SK-N-SH treated with all-trans-retinoic acid at 6 μM for 48 hours (cell line): ENCODE measurements around the gene TMEM209.

Experiments
- ARNTL ChIP-seq: fragments of 450-650 bp; formaldehyde crosslinking; IDR thresholded peaks from 2 replicates; pipeline ENCODE4 v1.5.0; 2020; ENCODE audit warnings: low read depth, mild to moderate bottlenecking, moderate library complexity, borderline replicate concordance
- CSDC2 ChIP-seq: fragments of 250-450 bp; sonication (Bioruptor Pico); IDR thresholded peaks from 2 replicates; pipeline ENCODE4 v1.5.0; 2020; ENCODE audit warnings: mild to moderate bottlenecking, moderate library complexity
- GLIS3 ChIP-seq: fragments of 250-450 bp; sonication (Bioruptor Pico); IDR thresholded peaks from 2 replicates; pipeline ENCODE4 v1.5.0; 2020; ENCODE audit warnings: mild to moderate bottlenecking, moderate library complexity
- OSR1 ChIP-seq: fragments of 250-450 bp; sonication (Bioruptor Pico); IDR thresholded peaks from 2 replicates; pipeline ENCODE4 v1.8.0; 2022; ENCODE audit warnings: moderate library complexity, mild to moderate bottlenecking, inconsistent platforms
- RARB ChIP-seq: fragments of 250-450 bp; sonication (Bioruptor Pico); IDR thresholded peaks from 2 replicates; pipeline ENCODE4 v1.8.0; 2021; ENCODE audit warnings: mild to moderate bottlenecking, moderate library complexity
- TOX ChIP-seq: fragments of 250-450 bp; sonication (Bioruptor Pico); IDR thresholded peaks from 2 replicates; pipeline ENCODE4 v1.8.0; 2021; ENCODE audit warnings: mild to moderate bottlenecking, moderate library complexity, borderline replicate concordance
- ZNF70 ChIP-seq: fragments of 450-650 bp; formaldehyde crosslinking; IDR thresholded peaks from 2 replicates; pipeline ENCODE4 v1.5.0; 2020; ENCODE audit warnings: mild to moderate bottlenecking, moderate library complexity
- TF ChIP-seq, protein P1 (sequence below): fragments of 250-450 bp; sonication (Bioruptor Pico); IDR thresholded peaks from 2 replicates; pipeline ENCODE4 v1.8.0; 2020; ENCODE audit warnings: mild to moderate bottlenecking, moderate library complexity, borderline replicate concordance

GRCh38 chr7:130231792-130232191 is 26.6 kb upstream of the TMEM209 start:
- TF ChIP-seq RARB (no peak), GLIS3 (CRISPR knock-in tag) (no peak), OSR1 (CRISPR knock-in tag) (no peak), CSDC2 (CRISPR knock-in tag) (no peak), ZNF70 (CRISPR knock-in tag) (no peak), ARNTL (CRISPR knock-in tag) (no peak), TOX (no peak)
- TF ChIP-seq, protein P1, sequence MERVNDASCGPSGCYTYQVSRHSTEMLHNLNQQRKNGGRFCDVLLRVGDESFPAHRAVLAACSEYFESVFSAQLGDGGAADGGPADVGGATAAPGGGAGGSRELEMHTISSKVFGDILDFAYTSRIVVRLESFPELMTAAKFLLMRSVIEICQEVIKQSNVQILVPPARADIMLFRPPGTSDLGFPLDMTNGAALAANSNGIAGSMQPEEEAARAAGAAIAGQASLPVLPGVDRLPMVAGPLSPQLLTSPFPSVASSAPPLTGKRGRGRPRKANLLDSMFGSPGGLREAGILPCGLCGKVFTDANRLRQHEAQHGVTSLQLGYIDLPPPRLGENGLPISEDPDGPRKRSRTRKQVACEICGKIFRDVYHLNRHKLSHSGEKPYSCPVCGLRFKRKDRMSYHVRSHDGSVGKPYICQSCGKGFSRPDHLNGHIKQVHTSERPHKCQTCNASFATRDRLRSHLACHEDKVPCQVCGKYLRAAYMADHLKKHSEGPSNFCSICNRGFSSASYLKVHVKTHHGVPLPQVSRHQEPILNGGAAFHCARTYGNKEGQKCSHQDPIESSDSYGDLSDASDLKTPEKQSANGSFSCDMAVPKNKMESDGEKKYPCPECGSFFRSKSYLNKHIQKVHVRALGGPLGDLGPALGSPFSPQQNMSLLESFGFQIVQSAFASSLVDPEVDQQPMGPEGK (CRISPR knock-in tag) = no peak
